DMS153 (cell line): ENCODE measurements around the gene NUDT1.
A peak's percentile ranks its signal among the peaks of the same experiment; 100 is the strongest.

Experiments used
- DNase-seq: peaks from one replicate; lab custom pipeline; 2025; lab: John Stamatoyannopoulos, UW

Gene NUDT1

DNA sequence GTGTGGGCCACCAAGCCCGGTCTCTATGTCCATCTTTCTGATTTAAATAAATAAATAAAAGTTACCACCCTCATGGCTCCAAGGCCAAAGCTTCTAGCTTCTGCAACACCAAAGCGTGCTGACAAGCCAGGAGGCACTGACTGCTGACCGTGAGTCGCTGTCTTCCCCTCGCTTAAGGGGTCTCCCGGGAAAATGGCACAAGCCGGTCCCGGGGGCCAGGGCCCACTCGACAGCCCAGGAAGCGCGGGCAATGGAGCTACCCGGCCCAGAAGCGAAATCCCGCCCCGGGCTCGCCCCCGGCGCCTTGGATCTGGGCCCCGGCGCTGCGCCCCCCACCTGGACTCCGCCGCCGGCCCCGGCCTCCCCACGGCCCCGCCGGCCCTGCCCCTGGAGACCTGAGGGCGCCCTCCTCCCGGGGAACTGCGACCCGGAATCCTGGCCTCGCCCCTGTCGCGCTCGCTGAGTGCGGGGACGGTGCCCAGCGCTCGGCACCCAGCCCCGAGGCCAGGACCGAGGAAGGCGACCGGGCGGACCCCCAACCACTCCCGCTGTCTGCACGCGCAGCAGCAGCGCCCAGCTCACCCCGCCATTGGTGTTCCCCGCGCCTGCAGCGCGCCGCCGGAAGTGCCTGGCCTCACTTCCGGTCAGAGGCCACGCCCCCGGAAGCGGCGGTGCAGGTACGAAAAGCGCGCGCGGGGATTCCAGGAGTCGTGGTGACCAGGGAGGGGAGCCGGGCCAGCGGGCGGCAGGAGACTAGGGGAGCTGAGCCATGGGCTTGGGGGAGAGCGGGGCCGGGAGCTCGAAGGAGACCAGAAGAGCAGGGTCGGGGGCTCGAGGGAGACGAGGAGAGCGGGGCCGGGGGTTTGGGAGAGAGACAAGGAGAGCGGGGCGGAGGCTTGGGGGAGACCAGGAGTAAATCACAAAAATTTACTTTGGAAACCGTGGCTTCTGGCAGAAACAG, at the start of gene NUDT1, which contains the start of gene MRM2:
NUDT1 (plus strand) TSS at position 647 of the 961 bp plus-strand sequence. CDS start 2,349 bp downstream, outside the sequence.
MRM2 (minus strand) TSS at position 626 of the 961 bp plus-strand sequence; CDS start at position 590, 36 bp downstream.
- DNase-seq, result peak; percentile 57

DNA sequence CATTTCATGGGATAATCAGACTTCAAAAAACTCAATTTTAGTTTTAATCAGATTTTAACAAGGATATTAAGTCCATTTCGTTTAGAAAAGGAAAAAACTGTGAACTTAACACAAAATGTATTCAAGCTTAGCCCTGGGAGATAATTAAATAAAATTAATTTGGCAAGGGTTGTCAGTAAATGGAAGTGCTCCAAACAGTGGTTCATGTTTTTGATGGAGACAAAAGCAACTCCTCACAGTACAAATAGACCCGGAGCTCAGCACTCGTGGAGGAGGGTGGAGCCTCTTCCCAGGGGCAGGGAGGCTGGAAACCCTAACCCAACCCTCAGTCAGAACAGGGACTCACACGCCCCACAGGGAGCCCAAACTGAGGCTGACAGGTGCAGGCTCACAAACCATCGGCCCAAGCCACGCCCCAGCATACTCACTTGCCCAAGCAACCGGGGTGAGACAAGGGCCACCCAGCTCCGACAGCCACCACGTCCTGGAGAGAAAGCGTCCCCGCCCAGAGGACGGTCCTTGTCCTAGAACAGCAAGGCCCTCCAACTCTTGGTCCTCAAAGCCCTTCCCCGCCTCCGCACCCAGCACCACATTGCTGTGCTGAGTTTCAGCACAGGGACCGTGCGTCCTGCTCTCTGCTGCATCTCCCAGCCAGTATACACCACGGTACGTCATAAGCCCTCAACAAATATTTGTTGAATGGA, 49.0 kb upstream of the NUDT1 start:
- DNase-seq, result peak; percentile 95

DNA sequence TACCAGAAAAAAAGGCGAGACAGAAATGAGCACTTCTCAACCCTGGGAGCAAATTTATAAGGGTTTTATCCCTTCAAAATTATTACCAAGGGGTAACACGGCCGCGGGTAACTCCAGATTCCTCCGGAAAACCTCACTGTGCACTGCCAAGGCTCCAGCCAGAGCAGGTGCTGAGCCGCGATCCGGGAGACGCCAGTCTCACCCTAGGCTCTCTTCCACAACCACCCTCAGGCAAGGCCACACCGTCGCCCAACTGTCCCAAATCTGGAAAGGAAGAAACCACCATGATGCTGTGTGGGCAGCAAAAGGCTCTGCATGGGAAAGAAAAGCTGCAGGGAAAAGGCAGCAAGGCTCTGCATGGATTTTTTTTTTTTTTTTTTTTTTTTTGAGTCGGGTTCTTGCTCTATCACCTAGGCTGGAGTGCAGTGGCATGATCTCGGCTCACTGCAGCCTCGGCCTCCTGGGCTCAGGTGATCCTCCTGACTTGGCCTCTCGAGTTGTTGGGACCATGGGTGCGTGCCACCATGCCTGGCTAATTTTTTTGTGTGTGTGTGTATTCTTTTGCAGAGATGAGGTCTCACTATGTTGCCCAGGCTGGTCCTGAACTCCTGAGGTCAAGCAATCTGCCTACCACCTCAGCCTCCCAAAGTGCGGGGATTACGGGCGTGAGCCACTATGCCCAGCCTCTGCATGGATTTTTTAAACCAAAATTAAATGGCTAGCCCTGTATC, 48.3 kb upstream of the NUDT1 start:
- DNase-seq, result peak; percentile 54

DNA sequence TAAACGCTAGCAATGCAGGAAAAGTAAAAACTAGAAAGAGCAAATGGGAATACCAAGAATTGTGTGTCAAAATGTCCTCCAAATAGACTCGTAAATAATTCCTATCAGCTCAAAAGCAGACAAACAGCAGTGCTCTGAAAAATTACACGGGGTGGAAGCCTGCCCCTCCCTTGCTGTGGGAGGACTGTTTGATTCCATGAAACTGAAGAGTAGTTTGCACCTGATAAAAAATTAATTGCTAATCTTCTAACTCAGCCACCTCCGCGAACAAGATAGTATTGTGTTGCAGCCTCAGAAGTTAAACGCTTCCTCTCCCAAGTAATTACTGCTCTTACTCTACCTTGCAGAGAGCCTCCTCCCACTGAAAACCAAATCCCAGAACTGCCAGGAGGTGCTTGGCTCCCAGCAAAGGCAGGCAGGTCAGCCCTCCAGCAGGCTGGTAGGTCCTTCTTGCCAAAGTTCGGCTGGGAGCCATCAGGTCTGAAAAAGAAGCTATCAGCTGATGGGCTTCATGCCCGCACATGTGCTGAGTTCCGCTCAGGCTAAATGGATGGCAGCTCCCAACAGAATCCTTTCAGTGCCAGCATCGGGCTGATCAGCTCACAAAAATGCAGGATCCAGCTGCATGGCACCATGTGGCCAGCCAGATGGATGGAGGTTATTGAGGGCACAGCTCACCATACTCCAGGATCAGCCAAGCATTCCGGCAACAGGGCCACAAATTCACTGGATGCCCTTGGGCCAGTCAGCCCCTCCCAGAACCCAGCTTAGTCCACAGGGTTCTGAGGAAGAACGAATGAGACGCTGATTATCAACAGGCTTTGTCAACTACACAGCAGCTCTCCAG, 46.4 kb upstream of the NUDT1 start:
- no peak for DNase-seq

DNA sequence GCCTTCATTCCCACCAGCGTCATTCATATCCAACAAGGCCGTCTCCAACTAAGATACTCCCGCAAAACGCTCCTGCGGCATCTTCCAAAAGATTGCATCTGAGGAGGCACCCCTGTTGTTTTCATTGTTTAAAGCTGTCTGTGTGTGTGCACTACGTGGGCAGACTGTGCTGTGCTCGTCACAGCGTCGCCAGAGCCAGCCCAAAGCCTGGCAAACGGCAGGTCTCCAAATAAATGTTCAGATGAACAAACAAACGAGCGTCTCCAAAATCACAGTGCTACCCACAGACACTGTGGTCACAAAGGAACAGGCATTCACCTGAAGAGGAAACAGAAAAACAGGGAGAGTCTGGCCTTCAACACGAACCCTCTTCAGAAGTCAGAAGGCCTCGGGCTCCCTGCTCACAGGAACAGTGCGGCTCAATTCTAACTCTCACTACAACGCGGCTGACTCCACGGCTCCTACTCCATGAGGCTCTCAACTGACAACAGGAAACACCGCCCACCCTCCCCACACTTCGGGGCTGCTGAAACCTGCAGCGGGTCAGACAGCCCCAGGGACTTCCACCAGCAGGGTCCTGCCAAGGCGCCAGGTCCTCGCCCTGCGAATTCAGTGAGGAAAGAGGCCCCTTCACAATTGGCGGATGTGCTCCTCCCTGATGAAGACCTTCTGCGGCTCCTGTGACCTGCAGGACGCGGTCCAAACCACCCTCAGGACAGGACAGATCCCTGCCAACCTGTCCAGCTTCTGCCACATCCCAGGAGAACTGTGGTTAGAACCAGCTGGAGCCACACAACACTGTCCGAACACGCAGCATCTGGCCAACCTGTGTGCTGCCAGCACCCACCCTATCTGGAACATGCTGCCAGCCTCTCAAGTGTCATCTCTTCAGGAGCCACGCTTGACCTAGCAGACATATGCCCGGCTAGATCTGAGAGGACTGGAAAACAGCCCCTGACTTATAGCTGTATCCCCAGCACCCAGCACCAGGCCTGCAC, 45.3 kb upstream of the NUDT1 start:
- peak; percentile 60 for DNase-seq

DNA sequence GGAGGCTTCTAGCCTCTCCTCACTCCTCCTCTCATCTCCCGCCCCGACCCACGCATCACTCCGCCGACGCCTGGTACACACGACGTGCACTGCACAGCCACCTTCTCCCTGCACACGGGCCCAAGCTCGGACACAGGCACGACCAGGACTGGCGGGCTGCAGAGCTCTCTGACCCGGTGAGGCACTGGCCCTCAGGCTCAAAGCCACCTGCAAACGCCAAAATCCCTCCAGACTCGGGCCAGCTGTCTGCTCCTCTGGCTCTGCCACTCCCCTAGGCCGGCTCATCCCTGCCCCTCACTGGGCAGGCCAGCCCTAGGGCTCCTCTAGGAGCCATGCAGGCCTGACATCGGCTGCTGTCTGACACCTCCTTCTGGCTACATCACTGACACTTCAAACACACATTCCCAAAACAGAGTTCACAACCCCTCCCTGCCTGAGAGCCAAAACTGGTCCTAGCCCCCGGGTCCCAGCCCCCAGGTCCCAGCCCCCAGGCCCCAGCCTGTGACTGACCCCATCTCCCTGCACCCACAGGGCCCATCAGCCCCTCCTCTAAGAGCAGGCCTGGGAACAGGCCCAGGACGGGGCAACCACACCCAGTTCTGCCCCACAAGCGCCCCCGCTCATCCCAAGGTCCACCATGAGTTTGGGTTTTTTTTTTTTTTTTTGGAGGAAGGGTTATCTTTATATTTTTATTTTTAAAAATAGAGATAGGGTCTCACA, 44.4 kb upstream of the NUDT1 start:
- no peak for DNase-seq

DNA sequence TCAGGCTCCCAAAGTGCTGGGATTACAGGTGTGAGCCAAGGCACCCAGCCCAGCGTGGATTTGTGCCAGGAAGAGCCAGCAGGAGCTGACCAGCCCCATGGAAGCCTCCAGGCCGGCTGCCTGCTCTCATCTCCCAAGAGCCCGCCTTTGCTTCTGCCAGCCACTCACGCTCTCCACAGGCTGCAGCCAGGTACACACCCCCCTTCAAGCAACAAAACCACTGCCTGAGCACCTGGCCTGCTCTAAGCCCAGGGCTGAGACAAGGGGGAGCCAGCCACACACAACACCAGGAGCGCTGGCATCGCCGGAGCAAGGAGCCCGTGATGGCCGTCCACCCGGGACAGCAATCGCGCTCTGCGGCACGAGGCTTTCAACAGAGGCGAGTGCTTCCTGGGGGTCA, 43.8 kb upstream of the NUDT1 start:
- DNase-seq, result peak; percentile 94

DNA sequence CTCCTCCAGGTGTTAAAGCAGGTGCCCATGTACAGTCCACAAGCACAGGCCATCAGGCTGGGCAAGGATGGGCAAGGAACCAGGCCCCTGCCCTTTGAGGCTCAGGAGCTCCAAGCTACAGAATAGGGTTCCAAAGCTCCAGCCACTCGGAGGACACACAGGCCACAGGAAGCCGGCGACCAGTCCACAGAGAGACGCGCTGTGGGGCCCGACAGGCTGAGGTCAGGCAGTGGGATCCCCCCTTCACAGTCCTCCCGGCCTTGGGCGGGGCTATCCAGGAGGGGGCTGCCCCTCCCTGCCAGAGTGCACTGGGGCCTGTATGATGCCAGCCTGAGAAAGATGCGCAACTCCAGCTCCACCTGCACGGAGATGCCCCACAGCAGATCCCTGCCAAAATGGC, 43.3 kb upstream of the NUDT1 start:
- DNase-seq, result no peak

DNA sequence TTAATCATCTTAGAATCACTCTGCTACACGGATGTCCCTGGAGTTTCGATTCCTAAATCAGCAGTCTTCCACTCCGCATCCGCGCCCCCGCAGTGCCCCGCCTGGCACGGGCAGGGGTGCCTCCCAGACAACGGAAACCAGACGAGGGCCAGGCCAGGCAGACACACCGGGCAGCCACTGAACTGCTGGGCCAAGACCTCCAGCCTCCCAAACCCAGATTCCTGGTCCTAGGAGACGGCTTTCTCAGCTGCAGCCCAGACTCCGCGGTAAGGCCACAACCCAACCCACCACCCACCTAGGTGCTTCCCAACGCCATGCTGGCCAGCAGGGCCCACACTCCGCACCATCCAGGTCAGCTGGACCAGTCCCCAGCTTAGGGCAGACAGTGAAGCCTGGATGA, 42.5 kb upstream of the NUDT1 start:
- DNase-seq, result no peak

DNA sequence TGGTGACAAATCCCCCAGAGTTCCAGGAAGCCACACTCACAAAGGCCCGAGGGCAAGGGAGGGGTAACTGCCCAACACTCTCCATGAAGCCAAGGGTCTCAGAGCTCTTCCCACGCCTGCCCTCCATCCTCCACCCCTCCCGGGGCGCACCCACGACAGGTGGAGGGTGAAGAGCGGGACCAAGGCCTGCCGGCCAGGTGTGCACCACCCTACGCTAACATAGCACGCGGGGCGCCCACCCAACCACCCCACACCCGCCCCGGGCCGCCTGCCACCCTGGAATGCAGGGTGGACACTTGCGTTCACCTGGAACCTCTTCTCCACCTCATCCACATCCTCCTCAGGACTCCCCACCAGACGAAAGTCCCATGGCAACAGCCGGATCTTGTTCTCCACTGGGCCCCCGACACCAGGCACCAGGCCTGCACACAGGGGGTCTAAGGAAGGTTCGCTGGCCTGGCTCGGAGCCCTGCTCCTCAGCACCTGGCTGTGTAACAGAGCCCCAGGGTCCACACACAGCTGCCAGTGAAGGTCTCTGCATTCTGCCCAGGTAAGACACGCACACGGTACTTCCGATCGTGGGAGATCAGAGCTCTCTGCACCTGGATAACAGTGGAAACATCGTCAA, 42.0 kb upstream of the NUDT1 start:
- DNase-seq, result no peak

DNA sequence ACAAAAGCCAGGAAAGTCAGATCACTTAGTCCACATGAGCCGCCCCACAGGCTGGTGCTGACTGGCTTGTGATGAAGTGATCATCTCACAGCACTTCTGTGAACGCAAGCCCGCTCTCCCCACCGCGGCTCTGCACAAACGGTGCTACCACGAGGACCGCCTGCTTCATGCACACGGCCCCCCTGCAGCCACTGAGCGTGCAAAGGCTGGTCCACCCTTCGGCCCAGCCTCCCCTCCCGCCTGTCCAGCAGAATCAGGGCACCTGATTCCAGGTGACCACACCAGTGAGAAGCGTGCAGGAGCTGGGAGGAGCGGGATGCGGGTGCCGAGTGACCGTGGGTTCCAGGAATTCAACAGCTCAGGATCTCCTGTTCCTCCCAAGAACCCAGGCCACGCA, 41.4 kb upstream of the NUDT1 start:
- DNase-seq, result no peak

DNA sequence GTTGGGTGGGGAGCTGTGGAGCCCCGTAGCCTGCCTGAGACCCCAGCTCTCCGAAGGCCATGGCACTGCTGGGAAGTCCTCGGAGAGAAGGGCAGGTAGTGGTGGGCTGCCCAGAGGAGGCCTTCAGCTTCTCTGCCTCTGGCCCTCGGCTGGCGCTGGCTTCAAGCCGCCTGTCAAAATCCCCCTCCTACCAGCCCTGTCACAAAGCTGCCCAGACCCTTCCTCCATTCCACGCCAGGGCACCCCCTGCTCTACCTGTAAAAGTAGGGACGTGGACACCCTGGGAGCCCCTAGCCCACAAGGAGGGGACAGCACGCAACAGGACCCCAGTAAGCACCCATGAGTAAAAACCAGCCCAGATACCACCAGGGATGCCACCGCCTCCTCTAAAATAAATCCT, 40.9 kb upstream of the NUDT1 start:
- DNase-seq, result no peak

DNA sequence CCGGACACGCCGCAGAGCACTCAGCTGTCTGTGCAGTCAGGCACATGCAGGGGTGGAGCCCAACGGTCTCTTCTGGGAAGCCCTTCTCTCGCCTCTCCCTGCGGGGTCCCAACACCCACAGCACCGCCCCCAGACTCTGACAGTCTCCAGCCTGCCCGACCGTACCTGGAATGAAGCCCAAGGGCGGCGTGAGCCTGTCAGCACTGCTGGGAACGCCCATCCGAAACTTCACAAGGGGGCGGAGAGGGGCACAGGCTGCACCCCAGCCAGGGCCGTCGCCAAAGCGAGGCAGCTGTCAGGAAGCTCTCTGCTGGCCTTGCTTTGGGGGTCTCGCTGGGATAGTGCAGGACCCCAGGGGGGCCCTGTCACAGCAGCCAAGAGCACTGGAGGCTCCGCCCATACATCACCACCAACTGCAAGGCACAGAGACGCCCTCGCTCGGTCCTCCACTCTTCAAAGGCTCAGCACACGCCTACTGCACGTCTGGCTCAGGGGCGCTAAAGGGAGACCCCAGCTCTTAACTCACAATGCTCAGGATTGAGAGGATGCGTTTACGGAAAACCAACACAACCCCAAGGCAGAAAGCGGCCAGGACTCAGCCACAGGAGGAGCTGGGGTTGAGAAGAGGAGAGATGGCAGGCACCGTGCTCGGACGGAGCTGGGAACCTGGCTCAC, 40.2 kb upstream of the NUDT1 start:
- DNase-seq, result no peak

DNA sequence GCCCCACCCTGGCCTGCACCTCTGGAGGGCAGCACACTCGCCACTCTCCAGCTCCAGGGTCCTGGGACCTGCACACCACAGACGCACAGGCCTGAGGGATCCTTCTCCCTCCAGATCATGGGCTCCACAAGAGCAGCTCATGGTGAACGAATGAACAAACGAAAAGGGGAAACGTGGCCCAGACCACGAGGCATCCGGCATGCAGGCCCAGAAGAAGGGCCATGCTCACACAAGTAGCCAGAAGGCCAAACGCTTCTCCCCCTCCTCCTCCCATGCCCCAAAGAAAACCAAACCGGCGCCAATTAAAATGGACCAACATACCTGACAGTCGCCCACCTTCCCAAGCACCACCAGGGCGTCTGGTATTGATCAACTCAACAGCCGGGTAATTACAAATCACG, 39.7 kb upstream of the NUDT1 start:
- DNase-seq, result no peak

DNA sequence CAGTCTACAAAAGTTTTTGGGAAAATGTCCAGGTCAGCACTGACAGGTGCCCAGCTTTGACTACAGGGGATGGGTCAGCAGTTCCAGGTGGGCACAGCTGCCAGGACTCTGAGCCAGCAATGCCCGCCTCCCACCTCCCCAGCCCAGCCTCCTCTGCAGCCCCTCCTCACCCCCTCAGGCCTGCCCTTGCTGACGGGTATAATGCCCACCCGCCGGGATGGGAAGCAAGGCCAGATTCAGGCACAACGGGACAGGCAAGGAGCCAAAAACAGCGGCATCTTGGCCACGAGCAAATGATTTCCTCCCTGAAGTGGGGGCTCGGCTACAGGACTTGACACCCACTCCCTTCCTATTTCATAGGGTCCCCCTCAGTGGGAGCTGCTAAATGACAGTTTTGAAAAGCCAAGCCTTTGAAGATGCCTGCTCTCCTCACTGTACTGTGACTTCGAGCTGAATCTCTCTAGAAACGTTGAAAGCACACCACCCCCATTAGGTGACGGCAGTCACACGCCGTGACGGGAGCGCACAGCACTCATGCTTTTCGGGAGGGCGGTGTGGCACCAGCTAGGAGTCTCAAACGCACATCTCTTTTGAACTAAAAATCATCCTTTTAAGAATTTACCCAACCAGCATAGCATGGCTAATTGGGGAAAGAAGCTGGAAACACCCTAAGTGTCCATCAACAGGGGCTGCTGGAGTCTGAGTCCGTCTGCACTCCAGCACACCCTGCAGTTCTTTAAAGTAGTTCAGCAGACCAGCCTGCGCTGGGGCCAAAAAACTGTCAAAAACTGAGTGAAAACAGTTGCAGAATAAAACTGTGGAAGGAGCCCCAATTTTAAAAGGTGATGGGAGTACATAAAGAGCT, 38.9 kb upstream of the NUDT1 start:
- no peak for DNase-seq

DNA sequence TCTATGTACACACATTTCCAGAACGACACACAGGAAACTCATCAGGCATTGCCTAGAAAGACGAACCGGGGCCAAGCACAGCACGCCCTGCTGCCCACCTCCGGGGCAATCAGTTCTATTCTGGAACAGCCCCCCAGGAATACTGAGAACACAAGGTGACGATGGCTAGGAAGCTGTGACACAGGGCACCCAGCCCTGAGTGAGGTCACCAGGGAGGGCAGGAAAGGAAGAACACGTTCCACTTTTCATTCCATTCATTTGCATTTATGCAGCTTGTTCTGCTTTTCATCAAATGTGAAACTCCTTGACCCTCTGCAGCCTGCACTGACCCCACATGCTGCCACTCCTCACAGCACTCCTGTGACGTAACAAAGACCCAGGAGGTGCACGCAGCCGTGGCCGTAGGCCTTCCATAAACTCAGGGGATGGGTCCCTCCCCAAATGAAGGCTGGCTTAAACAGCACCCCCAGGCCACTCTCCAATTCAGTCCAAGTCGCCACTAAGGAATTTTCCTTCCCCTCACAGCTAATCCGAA, 38.2 kb upstream of the NUDT1 start:
- no peak for DNase-seq

DNA sequence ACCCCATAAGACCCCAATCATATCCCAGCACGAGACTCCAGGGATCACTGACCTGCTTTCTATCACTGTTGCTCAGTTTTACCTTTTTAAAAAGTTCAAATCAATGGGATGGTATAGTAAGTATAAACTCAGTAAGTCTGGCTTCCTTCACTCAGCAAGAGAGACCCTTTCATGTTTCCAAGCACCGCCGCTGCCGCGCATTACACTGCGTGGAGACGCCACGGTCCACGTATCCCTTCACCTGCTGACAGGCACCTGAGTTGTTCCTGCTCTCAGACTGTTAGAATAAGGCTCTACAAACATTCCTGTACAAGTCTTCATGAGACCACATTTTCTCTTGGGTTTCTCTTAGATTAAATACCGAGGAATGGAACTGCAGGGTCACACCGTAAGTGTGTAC, 37.6 kb upstream of the NUDT1 start:
- DNase-seq, result no peak
